Calu3 (cell line): ENCODE data around the gene UBE2D1. TPM values are rescaled to one million over a fixed set of nuclear protein-coding genes. Genes with fewer than 3 reads are reported as not detected.

Experiments used
- BruUV-seq: library from RNA; stranded (reverse); fragments of 400-500 nt; replicated peaks from 2 replicates; lab custom pipeline; 2021; lab: Mats Ljungman, UMichigan
- CTCF ChIA-PET: fragments of 300-600 bp; sonication (Branson Sonifier 250); formaldehyde crosslinking; loops from one replicate; lab custom pipeline; 2022; ENCODE audit warnings: antibody characterized with exemption; lab: Charles Lee
- DNase-seq: peaks from one replicate; pipeline ENCODE4 v3.0.0; 2022
- H3K27ac Mint-ChIP-seq: one replicate; pipeline ENCODE4 v1.8.0; 2022; ENCODE audit warnings: mixed read lengths; ENCODE audit not compliant: unreplicated experiment
- H3K27me3 Mint-ChIP-seq: one replicate; pipeline ENCODE4 v1.8.0; 2022; ENCODE audit warnings: mixed read lengths; ENCODE audit not compliant: unreplicated experiment
- H3K36me3 Mint-ChIP-seq: one replicate; pipeline ENCODE4 v1.8.0; 2022; ENCODE audit warnings: mild to moderate bottlenecking, moderate library complexity, mixed read lengths; ENCODE audit not compliant: insufficient read depth, unreplicated experiment
- H3K4me1 Mint-ChIP-seq: one replicate; pipeline ENCODE4 v1.8.0; 2022; ENCODE audit warnings: mild to moderate bottlenecking, low read depth, mixed read lengths; ENCODE audit not compliant: unreplicated experiment
- H3K4me3 Mint-ChIP-seq: one replicate; pipeline ENCODE4 v1.8.0; 2022; ENCODE audit warnings: mild to moderate bottlenecking, low read depth, moderate library complexity, mixed read lengths; ENCODE audit not compliant: unreplicated experiment
- H3K9me3 Mint-ChIP-seq: one replicate; pipeline ENCODE4 v1.8.0; 2022; ENCODE audit warnings: low read depth, mixed read lengths; ENCODE audit not compliant: unreplicated experiment
- CTCF ChIP-seq: fragments of 200-600 bp; IDR thresholded peaks from one replicate; pipeline ENCODE4 v1.8.0; 2022; ENCODE audit warnings: antibody characterized with exemption; ENCODE audit not compliant: unreplicated experiment
- intact Hi-C: fragments of 100-400 bp; cut with micrococcal nuclease; formaldehyde crosslinking; loops from one replicate; pipeline ENCODE4 v1.10.0; 2022; ENCODE audit not compliant: unreplicated experiment
- total RNA-seq: library from RNA; stranded (reverse); gene quantifications from 2 replicates; pipeline ENCODE4 v1.2.3, GENCODE V29; 2022

The UBE2D1 gene
- total RNA-seq, 1 experiment from 2014 or later: 25.6 TPM

GRCh38 chr10:58400609-58401008, 65.8 kb downstream of the UBE2D1 start:
- Mint-ChIP-seq H3K4me3 (no peak overlapping the region), H3K27ac (no peak overlapping the region), H3K27me3 (no peaks in the 10 kb centered on the region), H3K36me3 (no peaks in the 10 kb centered on the region), H3K4me1 (no peaks in the 10 kb centered on the region), H3K9me3 (no peaks in the 10 kb centered on the region)
- no TSS peak for BruUV-seq
- DNase-seq: no peak
- intact Hi-C loops: no loop called here
- CTCF ChIA-PET: interaction anchor here (1.0 kb wide), 1 partner anchor 9 kb away, joined by 4 read pairs; no protein-coding TSS in a partner anchor
- TF ChIP-seq CTCF: no peak

- no TSS peak for BruUV-seq
- no peaks in the 10 kb centered on the region for H3K36me3 Mint-ChIP-seq
- H3K4me3 Mint-ChIP-seq: no peak overlapping the region
- CTCF ChIA-PET: interaction anchor here (1.2 kb wide), 1 partner anchor 11 kb away, joined by 3 read pairs; no protein-coding TSS in a partner anchor
- H3K27me3 Mint-ChIP-seq: no peaks in the 10 kb centered on the region
- no peak for DNase-seq
- no peak for TF ChIP-seq CTCF
- H3K4me1 Mint-ChIP-seq: peaks cover 7% of the 10 kb centered on the region
- H3K9me3 Mint-ChIP-seq: no peaks in the 10 kb centered on the region
- H3K27ac Mint-ChIP-seq: no peak overlapping the region
- intact Hi-C loops: no loop called here
Observed at GRCh38 chr10:58404001-58404400, 69.2 kb downstream of the UBE2D1 start.

GRCh38 chr10:58409956-58410610, 75.3 kb downstream of the UBE2D1 start:
- BruUV-seq: no TSS peak
- no peak overlapping the region for H3K4me3 Mint-ChIP-seq
- H3K9me3 Mint-ChIP-seq: no peaks in the 10 kb centered on the region
- H3K36me3 Mint-ChIP-seq: no peaks in the 10 kb centered on the region
- no peaks in the 10 kb centered on the region for H3K27me3 Mint-ChIP-seq
- DNase-seq: no peak
- peaks cover 26% of the 10 kb centered on the region for H3K4me1 Mint-ChIP-seq
- CTCF ChIA-PET: interaction anchor here (0.6 kb wide), 1 partner anchor 190 kb away, joined by 5 read pairs; no protein-coding TSS in a partner anchor
- no peak overlapping the region for H3K27ac Mint-ChIP-seq
- intact Hi-C loops: loop anchor here (5.0 to 10.0 kb wide), 2 partner anchors 375 to 542 kb away; no protein-coding TSS in a partner anchor
- no peak for TF ChIP-seq CTCF

- Mint-ChIP-seq H3K27ac (no peak overlapping the region), H3K4me1 (peaks cover 39% of the 10 kb centered on the region), H3K27me3 (no peaks in the 10 kb centered on the region), H3K36me3 (no peaks in the 10 kb centered on the region), H3K9me3 (no peaks in the 10 kb centered on the region), H3K4me3 (no peak overlapping the region)
- intact Hi-C loops: loop anchor here (5.0 to 10.0 kb wide), 2 partner anchors 372 to 540 kb away; no protein-coding TSS in a partner anchor
- TF ChIP-seq CTCF: no peak
- CTCF ChIA-PET: interaction anchor here (1.5 kb wide), 1 partner anchor 105 kb away, joined by 7 read pairs; no protein-coding TSS in a partner anchor
- BruUV-seq: no TSS peak
- no peak for DNase-seq
Observed at GRCh38 chr10:58412502-58412961, 77.7 kb downstream of the UBE2D1 start.
